Muscle layer of colon (tissue), 2 donors: ENCODE results near the gene OR56A1.

Experiments used
- H3K27ac ChIP-seq: one replicate; pipeline ENCODE4 v1.7.0; 2013; ENCODE audit warnings: low read depth, mild to moderate bottlenecking, low read length, moderate library complexity
- H3K27me3 ChIP-seq, 2 donors: one replicate each; pipeline ENCODE4 v1.7.0; 2013; ENCODE audit warnings: low read length in 2 of 2, mild to moderate bottlenecking in 2 of 2; ENCODE audit not compliant: insufficient read depth in 2 of 2, control insufficient read depth in 1 of 2
- H3K36me3 ChIP-seq: one replicate; pipeline ENCODE4 v1.7.0; 2013; ENCODE audit warnings: mild to moderate bottlenecking, low read length; ENCODE audit not compliant: insufficient read depth
- H3K4me1 ChIP-seq: one replicate; pipeline ENCODE4 v1.7.0; 2013; ENCODE audit warnings: mild to moderate bottlenecking, low read length; ENCODE audit not compliant: insufficient read depth
- H3K4me3 ChIP-seq, 2 donors: one replicate each; pipeline ENCODE4 v1.7.0; 2013; ENCODE audit warnings: low read length in 2 of 2, low read depth in 1 of 2, mild to moderate bottlenecking in 1 of 2, moderate library complexity in 1 of 2
- H3K9ac ChIP-seq: one replicate; pipeline ENCODE4 v1.7.0; 2013; ENCODE audit warnings: low read length
- H3K9me3 ChIP-seq: one replicate; pipeline ENCODE4 v1.7.0; 2013; ENCODE audit warnings: mild to moderate bottlenecking, low read length
- donor health status: abdominal sarcoma.
- donor health status: Adenocarcinoma of cecum.

OR56A1 gene

DNA sequence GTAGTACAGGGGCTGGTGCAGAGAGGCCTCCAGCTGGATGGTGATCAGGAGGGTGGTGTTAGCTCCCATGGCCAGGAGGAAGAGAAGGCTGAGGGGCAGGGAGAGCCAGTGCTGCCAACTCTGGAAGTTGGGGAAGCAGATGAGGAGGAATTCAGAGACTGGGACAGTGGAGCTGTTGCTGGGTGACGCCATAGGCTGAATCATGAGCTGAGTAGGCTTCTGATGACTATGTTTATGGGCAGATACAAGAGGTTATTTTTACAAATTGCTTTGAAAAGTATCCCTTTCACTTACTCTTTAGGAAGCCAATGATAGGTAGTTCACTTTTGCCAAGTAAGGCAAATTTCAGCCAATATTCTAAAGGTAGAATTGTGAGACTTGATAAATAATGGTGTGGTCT is 3.1 kb downstream of the OR56A1 start:
- Histone ChIP-seq H3K4me1 (no peaks in the 10 kb centered on the region), H3K9ac (no peak overlapping the region), H3K27me3 (no peaks in the 10 kb centered on the region), H3K9me3 (no peaks in the 10 kb centered on the region), H3K27ac (no peak overlapping the region), H3K36me3 (no peaks in the 10 kb centered on the region), H3K4me3 (no peak overlapping the region)

DNA sequence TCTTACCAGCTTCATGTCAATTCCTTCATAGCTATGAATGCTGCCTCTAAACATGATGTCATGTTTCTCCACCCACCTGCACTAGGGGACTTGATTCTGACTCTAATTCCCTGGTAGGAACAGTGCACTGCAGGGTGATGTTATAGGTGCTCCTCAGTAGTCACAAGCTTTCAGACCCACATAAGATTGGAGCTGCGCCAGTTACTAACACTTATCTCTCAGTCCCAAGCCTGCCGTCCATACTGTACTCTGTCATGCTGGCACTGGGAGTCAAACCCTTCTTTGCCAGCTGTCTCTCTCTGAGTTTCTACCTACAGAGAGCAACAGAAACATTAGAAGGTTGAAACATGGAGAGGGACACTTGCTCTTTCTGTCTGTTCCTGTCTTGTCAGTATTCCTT is 5.5 kb downstream of the OR56A1 start:
- H3K4me3 ChIP-seq: no peak overlapping the region
- no peaks in the 10 kb centered on the region for H3K36me3 ChIP-seq
- H3K9me3 ChIP-seq: no peaks in the 10 kb centered on the region
- H3K4me1 ChIP-seq: no peaks in the 10 kb centered on the region
- H3K9ac ChIP-seq: no peak overlapping the region
- H3K27me3 ChIP-seq: no peaks in the 10 kb centered on the region
- H3K27ac ChIP-seq: no peak overlapping the region

DNA sequence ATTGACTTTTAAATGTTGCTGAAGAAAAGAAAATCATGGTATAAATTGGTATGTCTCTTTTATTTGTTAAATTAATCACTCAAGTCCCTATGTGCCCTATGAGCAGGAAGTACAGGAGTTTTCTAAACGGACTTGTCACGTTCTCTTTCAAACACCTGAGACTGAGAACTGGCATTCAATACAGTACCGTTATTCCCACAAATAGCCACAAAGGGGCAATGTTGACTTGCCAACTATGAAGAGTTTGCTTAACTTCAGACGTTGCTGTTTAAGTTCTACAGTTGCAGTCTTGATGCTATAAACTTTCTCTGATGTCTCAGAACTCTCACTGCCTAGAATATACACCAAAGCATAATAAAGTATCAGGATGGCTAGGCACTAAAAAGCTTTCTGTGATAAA is 7.6 kb downstream of the OR56A1 start:
- H3K9me3 ChIP-seq: no peaks in the 10 kb centered on the region
- H3K36me3 ChIP-seq: no peaks in the 10 kb centered on the region
- no peaks in the 10 kb centered on the region for H3K27me3 ChIP-seq
- H3K4me3 ChIP-seq: no peak overlapping the region
- no peak overlapping the region for H3K9ac ChIP-seq
- H3K4me1 ChIP-seq: no peaks in the 10 kb centered on the region
- H3K27ac ChIP-seq: no peak overlapping the region

DNA sequence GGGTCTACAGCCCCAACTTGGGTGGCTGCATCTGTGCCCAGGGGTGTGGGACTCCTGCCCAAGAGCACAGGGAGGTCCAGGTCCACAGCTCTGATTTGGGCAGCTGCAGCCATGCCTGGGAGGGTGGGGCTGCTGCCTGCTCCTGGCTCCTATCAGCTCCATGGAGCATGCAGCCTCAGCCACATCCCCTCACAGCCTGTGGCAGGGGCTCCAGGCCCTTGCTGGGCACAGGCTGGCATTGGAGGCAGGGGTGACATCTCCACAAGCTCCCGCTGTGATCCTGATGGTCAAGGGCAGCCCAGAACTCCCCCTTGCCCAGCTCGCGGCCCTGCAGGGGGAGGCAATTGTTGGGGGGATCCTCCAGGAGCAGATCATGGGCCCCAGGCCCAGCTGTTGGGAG is 17.5 kb downstream of the OR56A1 start:
- H3K9me3 ChIP-seq: peaks cover 6% of the 10 kb centered on the region
- no peaks in the 10 kb centered on the region for H3K36me3 ChIP-seq
- no peaks in the 10 kb centered on the region for H3K27me3 ChIP-seq
- no peaks in the 10 kb centered on the region for H3K4me1 ChIP-seq
- no peak overlapping the region for H3K9ac ChIP-seq
- no peak overlapping the region for H3K4me3 ChIP-seq
- no peak overlapping the region for H3K27ac ChIP-seq

DNA sequence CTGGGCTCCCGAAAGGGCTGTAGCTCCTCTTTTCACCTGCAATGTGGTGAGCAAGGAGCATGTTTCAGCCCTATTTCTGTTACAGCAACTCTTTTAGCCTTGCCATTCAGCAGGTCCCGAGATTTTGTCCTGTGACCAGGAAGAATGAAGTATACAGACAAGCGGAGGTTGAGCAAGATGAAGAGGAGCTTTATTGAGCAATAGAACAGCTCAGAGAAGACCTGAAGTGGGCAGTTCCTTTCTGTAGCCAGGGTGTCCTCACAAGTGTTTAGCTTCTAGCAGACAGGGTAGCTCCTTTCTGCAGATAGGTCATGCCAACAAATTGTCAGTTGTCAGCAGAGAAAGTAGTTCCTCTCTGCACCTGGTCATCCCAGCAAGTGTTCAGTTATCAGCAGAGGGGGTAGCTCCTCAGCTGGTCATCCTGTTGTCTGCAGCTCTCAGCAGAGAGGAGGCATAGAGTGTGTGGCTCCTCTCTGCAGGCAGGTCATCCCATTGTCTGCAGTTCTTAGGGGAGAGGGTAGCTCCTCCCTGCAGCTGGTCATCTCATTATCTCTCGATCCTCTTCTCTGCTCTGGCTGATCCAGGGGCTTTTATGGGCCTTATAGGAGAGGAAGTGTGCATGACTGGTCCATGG is 18.4 kb downstream of the OR56A1 start:
- Histone ChIP-seq H3K9me3 (peaks cover 6% of the 10 kb centered on the region), H3K4me3 (no peak overlapping the region), H3K4me1 (no peaks in the 10 kb centered on the region), H3K36me3 (no peaks in the 10 kb centered on the region), H3K27ac (no peak overlapping the region), H3K9ac (no peak overlapping the region), H3K27me3 (no peaks in the 10 kb centered on the region)

DNA sequence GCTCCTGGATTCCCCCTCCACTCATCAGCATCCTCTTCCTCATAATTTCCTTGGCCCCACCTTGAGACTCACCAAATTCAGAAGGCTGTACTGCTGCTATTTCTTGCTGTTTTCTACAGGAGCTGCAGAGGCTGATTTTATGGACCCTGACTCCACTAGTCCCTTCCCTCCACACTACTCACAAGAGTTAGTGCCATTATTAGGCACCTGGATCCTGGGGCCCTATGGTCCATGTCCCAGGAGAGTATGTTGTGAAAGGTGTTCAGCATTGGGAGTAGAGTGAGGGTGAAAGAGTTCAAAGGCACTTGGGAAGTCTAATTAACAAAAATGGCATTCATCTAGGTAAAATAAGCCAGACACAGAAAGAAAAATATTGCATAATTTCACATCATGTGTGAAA is 23.7 kb downstream of the OR56A1 start, which contains the start of gene OR56A4:
OR56A4 (minus strand) TSS at position 101 of the 400 bp plus-strand sequence. CDS start 3,954 bp downstream, outside the sequence.
- Histone ChIP-seq H3K4me3 (no peak within 1 kb of the TSS), H3K27ac (no peak within 1 kb of the TSS), H3K27me3 (no peaks in the 10 kb centered on the region), H3K36me3 (no peaks in the 10 kb centered on the region), H3K9me3 (no peaks in the 10 kb centered on the region), H3K9ac (no peak within 1 kb of the TSS), H3K4me1 (no peaks in the 10 kb centered on the region)

DNA sequence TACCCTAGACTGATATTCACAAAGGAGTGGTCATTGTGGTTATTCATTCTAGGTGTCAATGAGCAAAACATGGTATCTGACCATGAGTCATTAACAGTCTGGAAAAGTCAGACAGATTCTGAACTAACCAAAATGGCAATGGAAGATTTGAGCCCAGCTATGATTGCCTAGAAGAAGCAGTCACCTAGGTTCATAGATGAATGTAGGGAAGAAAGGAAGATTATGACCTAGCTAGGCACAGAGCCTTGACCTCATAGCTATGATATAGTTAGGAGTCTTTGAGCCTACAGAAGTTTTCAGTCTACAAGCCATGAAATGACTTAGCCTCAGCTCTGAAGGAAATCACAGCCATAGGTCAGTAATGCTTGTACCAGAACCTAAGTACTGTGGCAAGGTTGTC is 24.2 kb downstream of the OR56A1 start:
- no peaks in the 10 kb centered on the region for H3K9me3 ChIP-seq
- no peak overlapping the region for H3K27ac ChIP-seq
- H3K4me1 ChIP-seq: no peaks in the 10 kb centered on the region
- no peaks in the 10 kb centered on the region for H3K27me3 ChIP-seq
- no peak overlapping the region for H3K9ac ChIP-seq
- no peak overlapping the region for H3K4me3 ChIP-seq
- H3K36me3 ChIP-seq: no peaks in the 10 kb centered on the region

DNA sequence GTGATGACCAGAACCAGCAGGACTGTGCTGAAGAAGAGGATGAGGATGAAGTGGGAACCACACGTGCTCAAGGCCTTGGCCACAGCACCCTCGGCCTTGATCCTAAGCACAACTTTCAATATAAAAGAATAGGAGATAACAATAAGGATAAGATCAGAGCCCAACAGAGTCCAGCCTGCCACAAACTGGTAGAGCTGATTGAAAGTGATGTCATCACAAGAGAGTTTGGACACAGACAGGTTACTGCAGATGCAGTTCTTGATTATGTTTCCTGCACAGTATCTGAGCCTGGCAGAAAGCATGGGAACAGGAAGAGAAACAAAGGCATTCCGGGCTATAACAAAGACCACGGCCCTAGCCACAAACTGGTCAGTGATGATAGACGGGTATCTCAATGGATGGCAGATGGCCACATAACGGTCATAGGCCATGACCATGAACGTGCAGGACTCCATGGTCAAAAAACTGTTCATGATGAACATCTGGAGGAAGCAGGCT is 28.3 kb downstream of the OR56A1 start:
- Histone ChIP-seq H3K4me3 (no peak overlapping the region), H3K36me3 (no peaks in the 10 kb centered on the region), H3K9me3 (no peaks in the 10 kb centered on the region), H3K9ac (no peak overlapping the region), H3K27me3 (no peaks in the 10 kb centered on the region), H3K27ac (no peak overlapping the region), H3K4me1 (no peaks in the 10 kb centered on the region)

DNA sequence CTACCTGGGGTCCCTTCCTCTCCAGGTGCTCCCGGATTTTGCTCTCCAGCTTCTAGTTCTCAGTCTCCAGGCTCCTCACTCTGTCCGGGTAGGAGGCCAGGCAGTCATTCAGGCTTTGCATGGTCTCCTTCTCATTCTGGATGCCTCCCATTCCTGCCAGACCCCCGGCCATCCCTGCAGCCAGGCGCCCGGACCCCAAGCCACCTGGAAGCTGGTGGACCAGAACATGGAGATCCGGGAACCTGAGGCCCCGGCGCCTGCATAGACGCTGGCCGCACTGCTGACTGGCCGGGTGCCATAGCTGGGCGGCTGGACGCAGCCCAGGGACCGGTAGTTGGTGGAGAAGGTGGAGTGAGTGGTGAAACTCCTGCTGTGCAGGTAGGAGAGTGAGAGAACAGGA is 35.8 kb downstream of the OR56A1 start:
- no peak overlapping the region for H3K27ac ChIP-seq
- H3K36me3 ChIP-seq: no peaks in the 10 kb centered on the region
- H3K27me3 ChIP-seq: no peaks in the 10 kb centered on the region
- H3K9me3 ChIP-seq: no peaks in the 10 kb centered on the region
- no peak overlapping the region for H3K4me3 ChIP-seq
- no peak overlapping the region for H3K9ac ChIP-seq
- no peaks in the 10 kb centered on the region for H3K4me1 ChIP-seq

DNA sequence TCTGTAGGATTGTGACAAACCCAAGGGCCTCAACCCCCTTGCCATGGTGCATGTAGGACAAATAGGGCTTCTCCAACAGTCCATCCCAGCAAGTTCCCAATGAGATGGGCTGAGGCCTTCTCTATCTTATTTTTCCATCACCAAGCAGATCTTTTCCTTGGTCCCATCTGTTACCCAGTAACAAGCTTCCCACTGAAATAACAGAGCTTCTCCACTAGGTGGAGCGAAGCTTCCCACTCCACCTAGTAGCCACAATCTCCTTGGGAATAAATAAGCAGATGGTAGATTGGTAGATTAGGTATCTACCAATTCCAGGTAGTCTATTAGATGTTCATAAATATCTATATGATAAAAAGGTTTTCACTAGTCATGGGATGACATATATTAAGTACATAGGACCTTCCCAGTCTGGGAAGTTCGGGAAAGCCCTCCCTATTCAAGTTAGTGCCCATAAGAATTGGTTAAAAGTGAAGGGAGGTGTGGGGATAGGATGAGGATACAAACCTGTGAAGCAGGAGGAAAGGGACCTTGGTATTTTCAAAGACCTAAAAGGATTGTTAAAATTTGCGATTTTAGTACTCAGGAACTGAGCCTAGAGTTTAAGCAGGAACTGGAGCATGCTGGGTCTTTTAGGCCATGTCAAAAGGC is 37.8 kb downstream of the OR56A1 start:
- Histone ChIP-seq H3K36me3 (no peaks in the 10 kb centered on the region), H3K9ac (no peak overlapping the region), H3K27me3 (no peaks in the 10 kb centered on the region), H3K4me1 (no peaks in the 10 kb centered on the region), H3K9me3 (no peaks in the 10 kb centered on the region), H3K27ac (no peak overlapping the region), H3K4me3 (no peak overlapping the region)

DNA sequence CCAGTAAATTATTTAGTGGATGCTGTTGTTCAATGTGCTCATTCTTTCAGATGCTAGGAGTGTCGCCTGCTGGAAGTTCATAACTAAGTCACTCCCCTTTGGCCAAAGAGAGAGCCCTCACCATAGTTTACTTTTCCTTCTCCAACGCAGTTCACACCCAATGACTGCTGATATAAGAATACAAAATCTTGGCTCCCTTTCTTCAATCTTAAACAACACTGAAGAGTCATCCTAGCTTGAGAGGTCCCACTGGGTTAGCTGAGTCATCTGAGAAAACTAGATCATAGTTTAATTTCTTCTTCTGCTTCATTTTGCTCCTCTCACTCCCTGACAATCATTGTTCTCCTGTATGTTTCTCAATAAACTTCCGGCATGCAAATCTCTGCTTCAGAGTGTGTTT is 38.4 kb downstream of the OR56A1 start:
- H3K27me3 ChIP-seq: no peaks in the 10 kb centered on the region
- H3K4me1 ChIP-seq: no peaks in the 10 kb centered on the region
- H3K9me3 ChIP-seq: no peaks in the 10 kb centered on the region
- H3K9ac ChIP-seq: no peak overlapping the region
- H3K27ac ChIP-seq: no peak overlapping the region
- H3K4me3 ChIP-seq: no peak overlapping the region
- H3K36me3 ChIP-seq: no peaks in the 10 kb centered on the region

DNA sequence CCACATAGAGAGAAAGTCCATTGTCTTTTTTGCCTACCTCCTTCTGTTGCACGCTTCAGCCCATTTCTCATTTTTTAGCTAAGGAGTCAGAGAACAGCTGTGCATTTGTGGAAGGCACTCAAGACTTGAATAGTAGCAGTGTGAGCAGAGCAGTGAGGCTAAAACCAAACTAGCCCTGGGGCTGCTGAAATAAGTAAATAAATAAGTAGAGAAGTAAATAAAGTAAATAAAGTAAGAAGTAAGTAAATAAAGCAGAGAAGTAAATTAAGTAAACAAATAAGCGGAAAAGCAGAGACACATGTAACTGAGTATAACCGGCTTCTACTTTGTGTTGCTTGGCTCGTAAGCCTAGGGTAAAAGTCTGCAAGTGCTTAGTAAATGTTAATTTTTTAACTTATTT is 41.4 kb downstream of the OR56A1 start:
- H3K9me3 ChIP-seq: no peaks in the 10 kb centered on the region
- no peak overlapping the region for H3K4me3 ChIP-seq
- no peaks in the 10 kb centered on the region for H3K4me1 ChIP-seq
- H3K27me3 ChIP-seq: no peaks in the 10 kb centered on the region
- no peak overlapping the region for H3K27ac ChIP-seq
- H3K9ac ChIP-seq: no peak overlapping the region
- no peaks in the 10 kb centered on the region for H3K36me3 ChIP-seq
